GM19025 (cell line): ENCODE measurements around the gene NRCAM.
A peak's percentile ranks its signal among the peaks of the same experiment; 100 is the strongest.
"Not testable (repeated sequence)": the region's sequence is repeated elsewhere in the genome, so short reads cannot be mapped to it uniquely, and the experiment has no call there.

Experiments used
- ATAC-seq: cut with Tn5 transposase; IDR thresholded peaks from one replicate; pipeline ENCODE4 v1.9.1; 2021; ENCODE audit warnings: mild to moderate bottlenecking, low read depth, moderate library complexity; ENCODE audit not compliant: unreplicated experiment

NRCAM gene

GRCh38 chr7:108259447-108259846 lies 196.8 kb downstream of the NRCAM start:
- ATAC-seq: not testable (repeated sequence)

DNA sequence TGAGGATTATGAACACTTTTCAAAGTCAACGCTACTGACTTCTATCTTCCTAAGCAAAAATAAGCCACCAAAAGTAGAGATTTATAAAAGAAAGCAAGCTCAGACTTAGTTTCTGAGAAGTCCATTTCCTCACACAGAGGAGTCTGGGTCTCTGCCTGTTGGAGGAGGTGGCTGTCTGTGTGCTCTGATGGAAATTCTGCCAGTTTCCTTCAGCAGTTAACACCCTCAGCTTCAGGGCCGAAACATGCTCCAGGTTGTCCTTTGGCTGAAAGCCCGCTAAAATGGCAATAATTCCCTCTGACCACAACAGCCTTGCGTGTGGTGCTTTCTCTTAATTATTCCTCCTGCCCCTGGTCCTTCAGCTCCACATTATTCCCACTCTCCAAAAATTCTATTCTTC lies 198.3 kb downstream of the NRCAM start:
- no peak for ATAC-seq

DNA sequence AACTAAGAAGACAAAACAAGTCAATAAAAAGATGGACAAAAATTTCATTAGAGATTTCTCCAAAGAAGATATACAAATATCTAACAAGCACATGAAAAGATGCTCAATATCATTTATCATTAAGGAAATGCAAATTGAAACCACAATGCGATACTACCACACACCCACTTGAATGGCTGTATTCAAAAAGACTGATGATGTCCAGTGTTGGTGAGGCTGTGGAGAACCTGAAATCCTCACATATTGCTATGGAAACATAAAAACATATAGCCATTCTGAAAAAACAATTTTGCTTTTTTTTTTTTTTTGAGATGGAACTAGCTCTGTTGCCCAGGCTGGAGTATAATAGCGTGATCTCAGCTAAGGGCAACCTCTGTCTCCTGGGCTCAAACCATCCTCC lies 202.0 kb downstream of the NRCAM start:
- ATAC-seq: no peak

DNA sequence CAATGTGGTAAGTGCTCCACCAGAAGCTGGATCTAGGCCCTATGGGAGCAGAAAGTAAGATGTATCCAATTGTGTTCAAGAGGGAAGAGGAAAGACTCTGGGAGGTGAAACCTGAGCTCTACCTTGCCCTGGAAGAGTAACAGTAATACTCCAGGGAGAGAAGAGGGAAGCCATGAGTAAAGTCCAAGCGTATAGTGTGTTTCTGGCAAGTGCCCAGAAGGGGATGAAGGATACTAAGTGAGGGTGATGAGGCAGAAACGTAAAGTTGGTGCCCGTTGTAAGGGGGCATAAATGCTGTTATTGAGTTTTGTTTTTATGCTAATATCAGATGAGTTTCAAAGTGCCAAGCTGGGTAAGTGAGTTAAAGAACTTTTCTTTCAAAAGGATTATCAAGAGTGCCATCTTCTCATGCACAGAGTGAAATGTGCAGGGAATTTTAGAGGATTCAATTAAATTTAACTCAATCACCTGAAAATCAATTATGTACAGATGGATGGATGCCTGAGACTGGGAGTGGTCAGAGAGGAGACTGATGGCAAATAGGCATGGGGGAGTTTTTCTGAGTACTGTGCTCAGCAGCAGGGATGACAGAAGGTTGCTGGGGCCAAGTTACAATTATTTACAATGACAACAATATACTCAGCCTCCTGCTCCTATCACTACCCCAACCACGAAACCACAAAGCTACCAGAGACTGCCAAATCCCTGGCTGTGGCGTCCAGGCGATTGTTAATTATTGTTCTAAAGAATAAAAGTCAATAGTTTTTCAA lies 202.8 kb downstream of the NRCAM start:
- ATAC-seq: no peak

DNA sequence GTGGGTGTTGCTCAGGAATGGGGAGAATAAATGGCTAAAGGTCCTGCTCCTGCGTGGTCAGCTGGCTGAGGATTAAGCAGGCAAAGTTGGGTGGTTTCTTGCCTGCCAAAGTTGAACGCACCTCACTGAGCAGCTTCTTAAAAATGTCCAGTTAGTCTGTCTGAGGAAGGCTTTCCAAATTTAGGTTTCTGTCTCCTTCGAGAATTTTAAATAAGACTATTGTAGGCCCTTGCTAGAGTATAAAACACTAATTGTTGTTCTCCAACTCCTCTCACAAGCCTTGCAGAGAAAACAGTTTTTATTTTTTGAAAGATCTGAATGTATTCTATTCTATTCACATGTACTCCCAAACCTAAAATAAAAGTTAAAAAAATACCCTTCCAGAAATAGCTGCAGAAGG lies 204.1 kb downstream of the NRCAM start:
- no peak for ATAC-seq

DNA sequence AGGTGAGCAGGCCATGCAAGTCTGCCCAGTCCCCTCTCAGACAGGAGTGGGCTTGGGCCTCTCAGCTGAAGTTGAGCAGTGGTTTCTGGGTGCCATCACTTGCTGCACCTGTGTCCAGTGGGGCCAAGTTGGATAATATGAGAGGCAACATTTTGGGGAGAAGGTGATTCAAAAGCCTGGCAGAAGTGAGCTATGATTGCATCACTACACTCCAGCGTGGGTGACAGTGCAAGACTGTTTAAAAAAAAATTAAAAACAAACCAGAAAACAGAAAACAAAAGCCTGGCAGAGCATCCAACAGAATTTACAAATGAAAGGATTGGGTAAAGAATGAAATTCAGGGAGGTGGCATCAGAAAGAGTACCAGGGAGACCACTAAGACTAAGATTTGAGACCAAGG lies 204.5 kb downstream of the NRCAM start:
- ATAC-seq: no peak

- ATAC-seq: no peak
Observed at GRCh38 chr7:108249453-108249852, 206.8 kb downstream of the NRCAM start.

DNA sequence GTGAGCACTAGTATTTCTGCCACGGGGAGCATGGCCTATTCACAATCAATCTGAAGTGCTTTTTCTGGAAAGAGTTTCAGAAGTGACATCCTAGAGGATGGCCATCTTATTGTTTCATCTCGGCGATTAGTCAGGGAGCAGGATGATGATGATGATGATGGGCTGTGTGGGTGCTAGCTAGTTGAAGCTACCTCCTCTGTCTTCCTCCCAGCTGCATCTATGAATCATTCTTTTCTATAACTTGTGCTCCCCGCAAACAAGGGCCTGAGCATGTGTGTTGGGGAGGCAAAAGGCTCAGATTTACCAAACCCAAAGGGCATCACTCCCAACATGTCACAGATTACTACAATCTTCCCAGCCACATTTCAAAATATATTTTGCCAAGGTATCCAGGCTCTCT lies 207.4 kb downstream of the NRCAM start:
- no peak for ATAC-seq

GRCh38 chr7:108248418-108248817 lies 207.8 kb downstream of the NRCAM start:
- no peak for ATAC-seq

- ATAC-seq: no peak
Observed at GRCh38 chr7:108247614-108248013, 208.6 kb downstream of the NRCAM start.

- ATAC-seq: peak; percentile 69
Observed at GRCh38 chr7:108246227-108246837, 209.9 kb downstream of the NRCAM start.

DNA sequence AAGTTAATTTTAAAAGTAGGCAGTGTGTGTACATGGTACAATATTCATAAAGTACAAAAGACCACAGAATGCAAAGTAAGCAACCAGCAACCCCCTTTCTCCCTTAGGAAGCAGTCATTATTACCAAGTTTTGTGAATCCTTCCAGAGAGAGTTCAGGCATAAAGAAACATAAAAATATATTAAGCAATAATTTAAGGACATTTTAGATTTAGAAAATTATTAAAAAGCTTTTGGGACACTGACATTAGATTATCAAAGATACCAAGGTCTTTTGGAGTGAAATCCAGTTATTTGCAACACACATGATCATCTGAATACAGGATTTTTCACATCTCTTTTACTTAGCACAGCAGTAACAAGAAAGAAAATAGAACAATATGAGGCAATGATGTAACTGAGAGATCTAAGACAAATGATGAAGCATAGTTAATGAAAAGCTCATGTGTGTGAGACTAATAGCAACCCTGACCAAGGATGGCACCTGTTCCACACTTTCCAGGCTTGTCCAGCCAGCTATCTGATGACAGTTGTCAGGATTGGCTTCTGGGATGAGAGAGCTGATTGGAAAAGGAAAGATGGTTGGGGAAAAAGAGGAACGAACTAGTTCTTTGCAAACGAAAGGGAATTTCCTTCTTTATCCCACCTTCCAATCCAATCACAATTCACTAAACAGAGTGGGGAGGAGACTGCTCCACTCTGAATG lies 210.6 kb downstream of the NRCAM start:
- no peak for ATAC-seq

DNA sequence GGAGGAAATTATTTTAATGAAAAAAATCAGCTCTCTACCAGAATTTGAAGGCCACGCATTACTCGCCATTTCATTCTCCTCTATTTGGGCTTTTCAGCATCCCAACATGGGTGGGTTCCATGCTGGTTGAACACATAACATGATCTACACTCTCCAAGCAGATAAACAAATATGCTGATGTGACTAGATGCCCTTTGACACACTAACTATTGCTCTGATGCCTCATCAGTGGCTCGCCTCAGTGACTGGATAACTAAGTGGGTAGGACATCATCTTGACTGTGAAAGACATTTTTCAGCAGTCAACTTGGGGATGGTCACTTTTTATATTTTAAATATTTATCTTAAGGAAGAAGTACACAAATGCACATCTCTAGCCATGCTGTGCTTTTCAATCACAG lies 212.1 kb downstream of the NRCAM start:
- no peak for ATAC-seq

GRCh38 chr7:108239501-108240225 lies 216.6 kb downstream of the NRCAM start:
- no peak for ATAC-seq

DNA sequence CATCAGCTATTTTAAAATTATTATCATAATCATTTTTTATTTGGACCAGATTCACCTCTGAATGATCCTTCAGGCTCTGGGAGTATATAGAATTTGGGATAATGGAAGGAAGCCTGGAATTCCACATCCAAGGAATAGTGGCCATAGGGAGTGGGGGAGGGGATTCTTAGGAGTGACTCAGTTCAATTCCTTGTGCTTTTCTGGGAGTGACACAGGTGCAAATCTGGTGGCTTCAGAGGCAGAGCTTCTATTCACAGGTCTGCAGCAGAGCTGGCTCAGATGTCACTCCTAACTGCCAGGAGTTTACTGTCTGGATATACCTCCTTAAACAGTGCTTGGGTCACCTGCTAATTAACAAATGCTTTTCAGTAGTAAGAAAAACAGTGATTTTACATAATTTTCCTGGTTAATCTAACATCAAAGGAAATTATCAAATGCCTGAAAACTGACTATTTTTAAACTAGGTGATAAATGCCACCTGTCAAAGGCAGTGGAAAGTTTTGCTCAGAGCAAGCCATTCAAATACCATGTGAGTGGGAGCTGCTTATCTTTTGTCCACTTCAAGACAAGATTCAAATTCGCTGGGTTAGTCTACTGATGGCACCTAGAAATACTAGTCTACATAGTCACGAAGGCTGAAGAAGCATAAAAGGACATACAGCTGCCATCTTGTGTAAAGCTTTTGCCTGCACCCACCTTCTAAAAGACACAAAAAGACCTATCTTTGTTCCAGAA lies 219.4 kb downstream of the NRCAM start:
- no peak for ATAC-seq

DNA sequence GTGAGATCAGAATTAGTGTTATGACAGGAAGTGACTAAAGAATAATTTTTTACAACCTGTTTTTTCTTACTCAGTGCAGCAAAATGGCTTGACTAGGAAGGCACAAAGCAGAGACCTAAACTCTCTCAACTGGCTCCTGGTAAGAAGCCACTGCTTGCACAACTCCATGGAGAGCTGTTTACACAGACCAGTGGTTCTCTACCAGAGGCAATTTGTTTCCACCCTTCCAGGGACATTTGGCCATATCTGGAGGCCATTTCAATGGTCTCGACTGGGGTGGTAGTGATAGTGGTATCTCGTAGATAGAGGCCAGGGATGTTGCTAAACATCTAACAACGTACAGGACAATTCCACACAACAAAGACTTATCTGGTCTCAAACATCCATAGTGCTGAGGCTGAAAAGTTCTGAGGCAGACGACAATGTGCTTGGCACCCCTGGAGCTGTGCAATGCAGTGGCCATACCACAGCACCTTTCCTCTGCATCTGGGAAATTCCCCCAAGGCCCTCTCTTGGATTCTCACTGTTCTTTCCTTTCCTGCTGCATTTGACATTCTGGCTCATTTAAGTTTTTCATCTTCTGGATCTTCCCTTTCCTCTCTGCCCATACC lies 220.7 kb downstream of the NRCAM start:
- ATAC-seq: no peak

GRCh38 chr7:108234971-108235450 lies 221.2 kb downstream of the NRCAM start:
- no peak for ATAC-seq

DNA sequence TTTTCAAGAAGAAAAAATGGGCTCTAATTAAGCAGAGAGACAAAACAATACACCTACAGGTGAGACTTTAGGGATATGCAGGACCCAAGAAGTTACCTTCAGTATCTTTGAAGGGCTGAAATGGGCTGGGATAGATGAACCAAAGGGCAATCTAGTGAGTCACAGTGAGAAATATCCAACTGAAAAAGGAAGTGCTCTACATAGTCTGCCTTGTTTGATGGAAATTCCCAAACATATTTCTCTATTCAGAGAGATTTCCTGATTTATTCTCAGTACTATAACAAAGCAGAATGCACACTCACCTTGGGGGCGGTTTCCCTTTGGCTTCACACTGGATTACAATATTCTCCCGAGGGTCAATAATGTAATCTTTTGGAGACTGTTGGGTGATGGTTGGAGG lies 222.0 kb downstream of the NRCAM start:
- ATAC-seq: no peak

- no peak for ATAC-seq
Observed at GRCh38 chr7:108232076-108232475, 224.2 kb downstream of the NRCAM start.

GRCh38 chr7:108231221-108231620 lies 225.0 kb downstream of the NRCAM start:
- no peak for ATAC-seq
